RWPE2 (cell line): Measurements from ENCODE around the gene ARMC8.

Experiments used
- ATAC-seq: fragments of 200-7000 bp; cut with Tn5 transposase; 3 replicates; pipeline ENCODE4 v1.9.1; 2021; ENCODE audit warnings: low read depth
- DNase-seq: peaks from one replicate; pipeline ENCODE4 v3.0.0-alpha.2; 2020; ENCODE audit warnings: low spot score
- H3K27ac ChIP-seq: fragments of 450-650 bp; 2 replicates; pipeline ENCODE4 v1.5.1; 2017; ENCODE audit warnings: mild to moderate bottlenecking; ENCODE audit not compliant: poor library complexity, severe bottlenecking
- H3K27me3 ChIP-seq: fragments of 250-450 bp; sonication (Bioruptor Pico); 2 replicates; pipeline ENCODE4 v1.5.1; 2021; ENCODE audit warnings: mild to moderate bottlenecking, moderate library complexity; ENCODE audit not compliant: insufficient read depth, poor library complexity, severe bottlenecking
- H3K36me3 ChIP-seq: fragments of 250-450 bp; sonication (Bioruptor Pico); 2 replicates; pipeline ENCODE4 v1.5.1; 2020; ENCODE audit warnings: low read depth, mild to moderate bottlenecking, moderate library complexity
- H3K4me1 ChIP-seq: fragments of 250-450 bp; sonication (Bioruptor Pico); 2 replicates; pipeline ENCODE4 v1.5.1; 2021; ENCODE audit warnings: mild to moderate bottlenecking, moderate library complexity; ENCODE audit not compliant: insufficient read depth, poor library complexity, severe bottlenecking
- H3K4me3 ChIP-seq: fragments of 250-450 bp; sonication (Bioruptor Pico); 2 replicates; pipeline ENCODE4 v1.5.1; 2021; ENCODE audit warnings: mild to moderate bottlenecking, moderate library complexity; ENCODE audit not compliant: severe bottlenecking
- H3K9me3 ChIP-seq: fragments of 250-450 bp; sonication (Bioruptor Pico); 2 replicates; pipeline ENCODE4 v1.5.1; 2021; ENCODE audit warnings: mild to moderate bottlenecking, moderate library complexity; ENCODE audit not compliant: severe bottlenecking
- TF ChIP-seq, protein P1 (sequence below): fragments of 450-650 bp; IDR thresholded peaks from one replicate; pipeline ENCODE4 v1.5.1; 2017; ENCODE audit warnings: mild to moderate bottlenecking, moderate library complexity; ENCODE audit not compliant: poor library complexity, severe bottlenecking

The ARMC8 gene

DNA sequence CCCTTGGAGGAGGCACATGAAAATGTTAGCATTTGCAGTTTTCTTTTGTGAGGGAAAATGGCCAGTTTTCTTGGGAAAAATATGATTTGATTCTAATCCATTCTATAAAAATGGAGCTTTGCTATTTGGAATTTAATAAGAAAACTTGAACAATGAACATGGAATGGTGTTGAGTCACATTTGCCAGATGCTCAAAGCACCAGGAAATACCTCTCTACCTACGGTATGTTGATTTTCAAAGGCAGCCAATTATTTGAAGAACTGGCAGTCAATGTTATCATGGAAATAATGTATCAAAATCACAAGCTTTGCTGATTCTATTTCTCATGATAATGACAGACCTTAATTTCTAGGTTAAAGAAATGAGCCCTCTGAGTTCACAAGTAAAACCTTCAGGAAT lies 127.7 kb downstream of the ARMC8 start:
- DNase-seq (no peak), ATAC-seq (peak; percentile 66; the same call in 2 of the 3 replicates)
- H3K27me3 ChIP-seq = no peaks in the 10 kb centered on the region
- H3K36me3 ChIP-seq = no peaks in the 10 kb centered on the region
- TF ChIP-seq, protein P1, sequence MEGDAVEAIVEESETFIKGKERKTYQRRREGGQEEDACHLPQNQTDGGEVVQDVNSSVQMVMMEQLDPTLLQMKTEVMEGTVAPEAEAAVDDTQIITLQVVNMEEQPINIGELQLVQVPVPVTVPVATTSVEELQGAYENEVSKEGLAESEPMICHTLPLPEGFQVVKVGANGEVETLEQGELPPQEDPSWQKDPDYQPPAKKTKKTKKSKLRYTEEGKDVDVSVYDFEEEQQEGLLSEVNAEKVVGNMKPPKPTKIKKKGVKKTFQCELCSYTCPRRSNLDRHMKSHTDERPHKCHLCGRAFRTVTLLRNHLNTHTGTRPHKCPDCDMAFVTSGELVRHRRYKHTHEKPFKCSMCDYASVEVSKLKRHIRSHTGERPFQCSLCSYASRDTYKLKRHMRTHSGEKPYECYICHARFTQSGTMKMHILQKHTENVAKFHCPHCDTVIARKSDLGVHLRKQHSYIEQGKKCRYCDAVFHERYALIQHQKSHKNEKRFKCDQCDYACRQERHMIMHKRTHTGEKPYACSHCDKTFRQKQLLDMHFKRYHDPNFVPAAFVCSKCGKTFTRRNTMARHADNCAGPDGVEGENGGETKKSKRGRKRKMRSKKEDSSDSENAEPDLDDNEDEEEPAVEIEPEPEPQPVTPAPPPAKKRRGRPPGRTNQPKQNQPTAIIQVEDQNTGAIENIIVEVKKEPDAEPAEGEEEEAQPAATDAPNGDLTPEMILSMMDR = no peak
- H3K9me3 ChIP-seq = no peaks in the 10 kb centered on the region
- no peak overlapping the region for H3K27ac ChIP-seq
- no peaks in the 10 kb centered on the region for H3K4me1 ChIP-seq
- no peak overlapping the region for H3K4me3 ChIP-seq

DNA sequence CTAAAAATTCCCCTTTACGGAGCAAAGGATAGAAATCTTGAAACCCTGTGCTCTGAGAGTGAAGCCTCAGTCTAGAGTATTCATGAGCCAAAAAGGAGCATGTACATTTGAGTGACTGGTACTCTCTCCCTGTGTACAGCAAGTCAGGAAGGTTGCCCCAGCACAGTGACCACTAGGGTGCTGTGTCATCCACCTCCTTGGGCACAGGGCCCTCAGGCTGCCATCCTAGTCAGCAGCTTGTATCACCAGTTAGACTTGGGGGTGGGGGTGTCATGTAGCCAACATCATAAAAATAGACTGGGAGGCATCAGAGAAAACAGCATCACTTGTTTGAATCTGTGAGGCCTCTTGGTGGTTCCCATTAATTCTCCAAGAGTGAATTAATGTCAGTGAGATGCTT lies 130.6 kb downstream of the ARMC8 start:
- DNase-seq (no peak), ATAC-seq (no peak)
- TF ChIP-seq, protein P1 = no peak
- no peak overlapping the region for H3K27ac ChIP-seq
- no peaks in the 10 kb centered on the region for H3K27me3 ChIP-seq
- H3K9me3 ChIP-seq = no peaks in the 10 kb centered on the region
- no peak overlapping the region for H3K4me3 ChIP-seq
- H3K4me1 ChIP-seq = no peaks in the 10 kb centered on the region
- no peaks in the 10 kb centered on the region for H3K36me3 ChIP-seq

DNA sequence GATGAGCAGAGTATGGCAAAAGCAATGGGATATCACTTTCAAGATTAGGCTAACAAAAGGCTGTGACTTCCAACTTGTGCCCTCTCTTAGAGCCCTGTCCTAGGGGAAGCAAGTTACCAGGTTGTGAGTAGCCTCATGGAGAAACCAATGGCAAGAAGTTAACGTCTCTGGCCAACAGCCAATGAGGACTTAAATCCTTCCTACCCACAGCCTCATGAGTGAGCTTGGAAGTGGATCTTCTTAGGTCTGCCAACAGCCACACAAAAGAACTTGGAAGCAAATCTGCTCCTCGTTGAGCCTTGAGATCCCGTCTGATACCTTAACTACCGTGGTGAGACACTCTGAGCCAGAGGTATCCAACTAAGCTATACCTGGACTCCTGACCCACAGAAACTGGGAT lies 136.9 kb downstream of the ARMC8 start:
- TF ChIP-seq, protein P1 = no peak
- H3K4me1 ChIP-seq = peaks cover 31% of the 10 kb centered on the region
- H3K27ac ChIP-seq = no peak overlapping the region
- ATAC-seq (no peak), DNase-seq (no peak)
- H3K9me3 ChIP-seq = no peaks in the 10 kb centered on the region
- no peaks in the 10 kb centered on the region for H3K27me3 ChIP-seq
- no peak overlapping the region for H3K4me3 ChIP-seq
- no peaks in the 10 kb centered on the region for H3K36me3 ChIP-seq

DNA sequence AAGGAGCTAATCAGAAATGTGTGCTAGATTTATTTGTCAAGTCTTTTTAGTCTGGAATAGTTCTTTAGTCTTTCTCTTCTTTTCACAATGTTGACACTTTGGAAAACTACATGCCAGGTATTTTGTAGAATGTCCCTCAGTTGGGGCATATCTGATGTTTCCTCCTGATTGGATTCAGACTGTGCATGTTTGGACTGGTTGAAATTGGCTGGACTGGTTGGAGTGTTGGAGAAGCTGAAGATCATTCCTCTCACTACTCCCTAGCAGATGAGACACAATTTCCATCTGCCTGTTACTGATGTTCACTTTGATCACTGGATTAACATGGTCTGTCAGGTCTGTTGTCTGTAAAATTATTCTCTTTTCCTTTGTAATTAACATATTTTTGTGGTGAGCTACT lies 138.9 kb downstream of the ARMC8 start:
- TF ChIP-seq, protein P1 = no peak
- DNase-seq (no peak), ATAC-seq (no peak)
- Histone ChIP-seq H3K4me1 (peaks cover 31% of the 10 kb centered on the region), H3K27me3 (no peaks in the 10 kb centered on the region), H3K27ac (peak overlapping the region; percentile 36), H3K36me3 (no peaks in the 10 kb centered on the region), H3K9me3 (no peaks in the 10 kb centered on the region), H3K4me3 (no peak overlapping the region)

DNA sequence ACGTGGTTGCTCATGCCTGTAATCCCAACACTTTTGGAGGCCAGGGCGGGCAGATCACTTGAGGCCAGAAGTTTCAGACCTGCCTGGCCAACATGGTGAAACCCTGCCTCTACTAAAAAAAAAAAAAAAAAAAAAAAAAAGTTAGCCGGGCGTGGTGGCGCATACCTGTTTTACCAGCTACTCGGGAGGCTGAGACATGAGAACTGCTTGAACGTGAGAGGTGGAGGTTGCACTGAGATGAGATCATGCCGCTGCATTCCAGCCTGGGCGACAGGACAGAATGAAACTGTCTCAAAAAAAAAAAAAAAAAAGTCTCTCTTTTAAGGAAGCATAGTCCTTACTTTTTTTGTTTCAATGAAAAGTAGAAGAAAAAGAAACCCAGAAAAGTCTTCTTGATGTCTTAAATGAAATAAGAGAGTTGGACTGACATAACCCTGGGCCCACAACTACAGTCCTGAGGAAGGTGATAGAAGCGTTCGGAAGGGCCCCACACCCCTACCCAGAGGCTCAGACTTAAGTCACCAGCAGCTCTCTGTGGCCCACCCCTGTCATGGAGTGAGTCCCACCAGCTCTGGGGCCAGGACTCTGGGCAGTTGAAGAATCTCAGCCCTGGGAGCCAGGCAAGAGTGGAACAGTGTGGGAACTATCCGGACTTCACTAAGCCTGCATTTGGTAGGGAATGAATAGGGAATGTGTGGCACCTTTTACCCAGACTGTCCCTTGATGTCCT lies 139.9 kb downstream of the ARMC8 start:
- H3K9me3 ChIP-seq = no peaks in the 10 kb centered on the region
- H3K36me3 ChIP-seq = no peaks in the 10 kb centered on the region
- H3K4me1 ChIP-seq = peaks cover 31% of the 10 kb centered on the region
- no peaks in the 10 kb centered on the region for H3K27me3 ChIP-seq
- H3K4me3 ChIP-seq = no peak overlapping the region
- DNase-seq = no peak
- H3K27ac ChIP-seq = peak overlapping the region; percentile 36
- no peak for ATAC-seq
- TF ChIP-seq, protein P1 = no peak
